ENCODE results near the gene CEP55.

DNA sequence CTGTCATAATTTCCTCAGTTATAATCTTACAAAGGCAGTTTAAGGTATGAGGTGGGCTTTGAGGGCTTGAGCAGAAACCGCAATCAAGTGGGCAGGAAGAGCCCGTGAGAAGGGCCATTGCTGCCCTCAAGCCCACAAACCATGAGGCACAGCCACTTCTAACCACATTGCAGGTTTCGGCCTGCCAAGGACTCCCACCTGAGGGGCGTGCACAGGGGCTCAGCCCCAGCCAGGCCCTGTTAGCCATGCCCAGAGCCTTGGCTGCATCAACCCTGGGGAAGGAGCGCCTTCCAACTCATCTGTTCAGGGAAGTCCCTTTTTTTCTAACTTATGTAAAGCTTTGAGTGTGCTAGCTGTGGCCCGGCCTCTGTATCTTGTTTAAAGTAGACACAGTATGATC lies 64.1 kb downstream of the CEP55 start:
- TF ChIP-seq FOXK2 (IDR thresholded peaks at IDR 0.05) (no peak), SUZ12 (IDR thresholded peaks at IDR 0.05) (no peak), CTBP1 (IDR thresholded peaks at IDR 0.05; ENCODE audit: borderline replicate concordance) (no peak), ELF4 (IDR thresholded peaks at IDR 0.05) (no peak), ARNT (IDR thresholded peaks at IDR 0.05) (no peak), SP1 (IDR thresholded peaks at IDR 0.05) (no peak), ZNF384 (IDR thresholded peaks at IDR 0.05) (no peak)
